A549 (cell line): ENCODE data around the gene TSKU. TPM values are rescaled to one million over a fixed set of nuclear protein-coding genes. Genes with fewer than 3 reads are reported as not detected.

ENCODE experiments used
- ATAC-seq, 2 experiments: fragments of 200-7000 bp in 1 of 2; fragments of >200 bp in 1 of 2; cut with Nextera tagmentation in 1 of 2; cut with Tn5 transposase in 1 of 2; 3 replicates each; pipeline versions ENCODE4 v1.8.0 to v1.9.1; 2018 to 2020; ENCODE audit warnings: mild to moderate bottlenecking in 1 of 2, moderate library complexity in 1 of 2
- CTCF ChIA-PET: fragments of 300-600 bp; sonication (Branson Sonifier 250); formaldehyde crosslinking; extraction: SDS; loops from one replicate; lab custom pipeline; 2021; ENCODE audit warnings: antibody characterized with exemption, inconsistent platforms; lab: Yijun Ruan, JAX
- POLR2A ChIA-PET: fragments of 350-600 bp; formaldehyde crosslinking; extraction: SDS; loops from one replicate; lab custom pipeline; 2021; ENCODE audit warnings: antibody characterized with exemption, inconsistent platforms; lab: Yijun Ruan, JAX
- DNase-seq, 2 experiments: peaks; one replicate each; pipeline versions ENCODE4 v3.0.0 to v3.0.0-alpha.2; 2011 to 2016; ENCODE audit warnings: low read depth in 1 of 2, low spot score in 1 of 2
- FAIRE-seq: peaks from 2 replicates; lab custom pipeline; 2011; peaks lifted over from hg19 to GRCh38; lab: Jason Lieb, UNC
- H3K27ac ChIP-seq, 2 experiments: fragments of >200 bp; sonication (Bioruptor Twin); formaldehyde crosslinking; 3 replicates each; pipeline ENCODE4 v1.5.1; 2016 to 2017
- H3K4me1 ChIP-seq: fragments of >200 bp; sonication (Bioruptor Twin); formaldehyde crosslinking; 3 replicates; pipeline ENCODE4 v1.6.1; 2016
- H3K4me2 ChIP-seq: fragments of >200 bp; sonication (Bioruptor Twin); formaldehyde crosslinking; 3 replicates; pipeline ENCODE4 v1.6.1; 2016
- H3K4me3 ChIP-seq: fragments of >200 bp; sonication (Bioruptor Twin); formaldehyde crosslinking; 3 replicates; pipeline ENCODE4 v1.5.1; 2016
- H3K9me3 ChIP-seq: fragments of >200 bp; sonication (Bioruptor Twin); formaldehyde crosslinking; 3 replicates; pipeline ENCODE4 v1.6.1; 2016
- ATOH8 ChIP-seq: fragments of 250-450 bp; sonication (Bioruptor Pico); IDR thresholded peaks from 2 replicates; pipeline ENCODE4 v1.5.0; 2020; ENCODE audit warnings: low read depth, mild to moderate bottlenecking, moderate library complexity
- BCL3 ChIP-seq: fragments of >200 bp; sonication (Bioruptor Twin); formaldehyde crosslinking; IDR thresholded peaks from 3 replicates; pipeline ENCODE4 v1.6.1; 2016
- CBX8 ChIP-seq: fragments of 200-600 bp; sonication (generic); IDR thresholded peaks from 2 replicates; pipeline ENCODE4 v1.6.1; 2016
- CHD2 ChIP-seq: fragments of 150-350 bp; IDR thresholded peaks from 2 replicates; pipeline ENCODE4 v1.6.1; 2014; ENCODE audit warnings: low read length; ENCODE audit not compliant: partially characterized antibody
- CTCF ChIP-seq: fragments of >200 bp; sonication (Bioruptor Twin); formaldehyde crosslinking; IDR thresholded peaks from 3 replicates; pipeline ENCODE4 v1.5.1; 2016
- ELK1 ChIP-seq: fragments of 150-350 bp; IDR thresholded peaks from 2 replicates; pipeline ENCODE4 v1.6.1; 2014; ENCODE audit warnings: low read depth, mild to moderate bottlenecking, low read length
- EP300 ChIP-seq, 2 experiments: fragments of >200 bp; sonication (Bioruptor Twin); formaldehyde crosslinking; IDR thresholded peaks; 2 replicates in 1 of 2; 3 replicates in 1 of 2; pipeline ENCODE4 v1.6.1; 2016 to 2017
- ESRRA ChIP-seq: fragments of 150-350 bp; IDR thresholded peaks from 2 replicates; pipeline ENCODE4 v1.6.1; 2014; ENCODE audit warnings: mild to moderate bottlenecking, low read length, borderline replicate concordance
- FOSL2 ChIP-seq, 2 experiments: fragments of 450-650 bp in 1 of 2; fragments of >200 bp in 1 of 2; sonication (Bioruptor Twin) in 1 of 2; formaldehyde crosslinking; IDR thresholded peaks; 2 replicates each; pipeline versions ENCODE4 v1.5.0 to v1.6.1; 2016 to 2020; ENCODE audit warnings: mild to moderate bottlenecking in 1 of 2, moderate library complexity in 1 of 2
- GATA3 ChIP-seq: IDR thresholded peaks from 2 replicates; pipeline ENCODE4 v1.6.1; 2012; ENCODE audit warnings: borderline replicate concordance
- HDAC2 ChIP-seq: fragments of 200-600 bp; sonication (generic); IDR thresholded peaks from 2 replicates; pipeline ENCODE4 v1.6.1; 2016
- HOXB13 ChIP-seq: fragments of 250-450 bp; sonication (Bioruptor Pico); IDR thresholded peaks from 2 replicates; pipeline ENCODE4 v1.5.0; 2020; ENCODE audit warnings: low read depth, mild to moderate bottlenecking, moderate library complexity
- JUNB ChIP-seq: fragments of >200 bp; sonication (Bioruptor Twin); formaldehyde crosslinking; IDR thresholded peaks from 2 replicates; pipeline ENCODE4 v1.6.1; 2016
- MAFK ChIP-seq: fragments of 450-650 bp; IDR thresholded peaks from 2 replicates; pipeline ENCODE4 v1.6.1; 2014; ENCODE audit not compliant: partially characterized antibody
- POLR2A ChIP-seq: IDR thresholded peaks from 2 replicates; pipeline ENCODE4 v1.6.1; 2012; ENCODE audit warnings: mild to moderate bottlenecking, low read length
- RARB ChIP-seq: fragments of 250-450 bp; sonication (Bioruptor Pico); IDR thresholded peaks from 2 replicates; pipeline ENCODE4 v1.8.0; 2021; ENCODE audit warnings: mild to moderate bottlenecking, moderate library complexity
- RCOR1 ChIP-seq: fragments of 150-350 bp; IDR thresholded peaks from 2 replicates; pipeline ENCODE4 v1.6.1; 2014; ENCODE audit warnings: antibody characterized with exemption, low read length, low read depth
- REST ChIP-seq: fragments of 200-600 bp; sonication (generic); IDR thresholded peaks from 2 replicates; pipeline ENCODE4 v1.6.1; 2016; ENCODE audit warnings: antibody characterized with exemption, mild to moderate bottlenecking, moderate library complexity
- SMC3 ChIP-seq: fragments of >200 bp; sonication (Bioruptor Twin); formaldehyde crosslinking; IDR thresholded peaks from 3 replicates; pipeline ENCODE4 v1.6.1; 2018; ENCODE audit warnings: inconsistent platforms
- SREBF2 ChIP-seq: fragments of 450-650 bp; IDR thresholded peaks from 2 replicates; pipeline ENCODE4 v1.6.1; 2014; ENCODE audit warnings: mild to moderate bottlenecking, moderate library complexity
- USF2 ChIP-seq: fragments of 450-650 bp; IDR thresholded peaks from 2 replicates; pipeline ENCODE4 v1.6.1; 2014; ENCODE audit warnings: antibody characterized with exemption
- ZNF302 ChIP-seq: fragments of 250-450 bp; sonication (Bioruptor Pico); IDR thresholded peaks from 2 replicates; pipeline ENCODE4 v1.9.0; 2021; ENCODE audit warnings: inconsistent platforms, mild to moderate bottlenecking, moderate library complexity
- WGBS: methylation state at CpG from one replicate; pipeline ENCODE4 v1.1.6; 2017; ENCODE audit errors: missing lambda C conversion rate; 5-methylcytosine and 5-hydroxymethylcytosine counted together
- polyA plus RNA-seq, 4 experiments: library from polyadenylated mRNA; depleted of rRNA in 3 of 4; stranded (reverse); fragments of >200 nt; fragmentation: RNase III in 1 of 4; extraction: RNeasy Plus Mini Kit Qiagen cat#74134 plus additional on column Dnase treatment in 1 of 4; gene quantifications; 2 replicates in 3 of 4; 3 replicates in 1 of 4; pipeline ENCODE4 v1.2.3, GENCODE V29; 2011 to 2017

TSKU gene
- polyA plus RNA-seq, 2 of the 4 experiments (the other 2 are of a cell fraction): 164 to 171 TPM

GRCh38 chr11:76777305-76777704 lies 5.9 kb upstream of the TSKU start:
- no peak for FAIRE-seq
- TF ChIP-seq BCL3 (no peak), REST (no peak), JUNB (no peak), CHD2 (no peak), USF2 (no peak), ATOH8 (no peak), FOSL2 (IDR thresholded peaks at IDR 0.05) (no peak), FOSL2 (CRISPR knock-in tag; IDR thresholded peaks at IDR 0.05) (no peak), SREBF2 (no peak), HOXB13 (CRISPR knock-in tag) (no peak), GATA3 (no peak), MAFK (no peak), CTCF (no peak), ESRRA (no peak), CBX8 (no peak), ELK1 (no peak), ZNF302 (no peak)
- POLR2A ChIA-PET: no interaction called here
- ATAC-seq: no peak
- DNase-seq: no peak
- H3K4me2 ChIP-seq: no peak overlapping the region
- H3K9me3 ChIP-seq: peaks cover 56% of the 10 kb centered on the region
- CTCF ChIA-PET: interaction anchor here (1.3 to 5.1 kb wide), 4 partner anchors 11 to 43 kb away, joined by 3 to 19 read pairs (median 6); no protein-coding TSS in a partner anchor
- H3K4me3 ChIP-seq: no peak overlapping the region
- peaks cover 36% of the 10 kb centered on the region for H3K4me1 ChIP-seq
- peak overlapping the region; percentile 12 to 98; a peak in 5 of 6 replicates for H3K27ac ChIP-seq

- H3K4me2 ChIP-seq: no peak overlapping the region
- FAIRE-seq: no peak
- CTCF ChIA-PET: interaction anchor here (1.3 to 5.1 kb wide), 3 partner anchors 21 to 44 kb away, joined by 3 to 19 read pairs (median 7); no protein-coding TSS in a partner anchor
- ATAC-seq: no peak
- 44% methylated on average over 2 of the region's 2 CpGs for WGBS
- no peak for DNase-seq
- H3K4me3 ChIP-seq: no peak overlapping the region
- H3K4me1 ChIP-seq: peaks cover 30% of the 10 kb centered on the region
- peak overlapping the region; percentile 12 to 98 for H3K27ac ChIP-seq
- POLR2A ChIA-PET: no interaction called here
- H3K9me3 ChIP-seq: peaks cover 56% of the 10 kb centered on the region
- TF ChIP-seq RCOR1: no peak
- TF ChIP-seq CTCF: no peak
- no peak for TF ChIP-seq HDAC2
- TF ChIP-seq MAFK: no peak
- no peak for TF ChIP-seq RARB (CRISPR knock-in tag)
- no peak for TF ChIP-seq JUNB
- TF ChIP-seq SMC3: no peak
- no peak for TF ChIP-seq EP300 (IDR thresholded peaks at IDR 0.05)
- no peak for TF ChIP-seq POLR2A
- TF ChIP-seq USF2: no peak
- no peak for TF ChIP-seq HOXB13 (CRISPR knock-in tag)
Measured at GRCh38 chr11:76777876-76778275, 5.3 kb upstream of the TSKU start.
